Endothelial cell (in vitro differentiated cells): ENCODE results near the gene TOMM40L. TPM values are rescaled to one million over a fixed set of nuclear protein-coding genes. Genes with fewer than 3 reads are reported as not detected.

Source experiments
- DNase-seq: peaks from one replicate; pipeline ENCODE4 v3.0.0; 2021; ENCODE audit warnings: low spot score
- H3K27ac Mint-ChIP-seq: one replicate; pipeline ENCODE4 v1.8.0; 2021; ENCODE audit warnings: mixed read lengths, inconsistent platforms; ENCODE audit not compliant: unreplicated experiment
- H3K27me3 Mint-ChIP-seq: one replicate; pipeline ENCODE4 v1.8.0; 2021; ENCODE audit warnings: mild to moderate bottlenecking, moderate library complexity, mixed read lengths, inconsistent platforms; ENCODE audit not compliant: unreplicated experiment
- H3K36me3 Mint-ChIP-seq: one replicate; pipeline ENCODE4 v1.8.0; 2021; ENCODE audit warnings: mild to moderate bottlenecking, low read depth, mixed read lengths, inconsistent platforms; ENCODE audit not compliant: unreplicated experiment
- H3K4me1 Mint-ChIP-seq: one replicate; pipeline ENCODE4 v1.8.0; 2021; ENCODE audit warnings: mild to moderate bottlenecking, mixed read lengths, inconsistent platforms; ENCODE audit not compliant: unreplicated experiment
- H3K4me3 Mint-ChIP-seq: one replicate; pipeline ENCODE4 v1.8.0; 2021; ENCODE audit warnings: mild to moderate bottlenecking, mixed read lengths, inconsistent platforms; ENCODE audit not compliant: unreplicated experiment
- H3K9me3 Mint-ChIP-seq: one replicate; pipeline ENCODE4 v1.8.0; 2021; ENCODE audit warnings: mixed read lengths, inconsistent platforms; ENCODE audit not compliant: unreplicated experiment
- total RNA-seq: library from RNA; stranded (reverse); fragmentation: NEBNext Ultra II Directional; extraction: Animal tissue kit (Norgen Biotek cat#: 25700); gene quantifications from one replicate; pipeline ENCODE4 v1.2.1, GENCODE V29; 2021; ENCODE audit not compliant: unreplicated experiment
- TF ChIP-seq, protein P1 (sequence below): fragments of 200-600 bp; sonication (generic); IDR thresholded peaks from one replicate; pipeline ENCODE4 v1.5.0; 2021; ENCODE audit warnings: antibody characterized with exemption; ENCODE audit not compliant: unreplicated experiment

TOMM40L gene
- total RNA-seq, 1 donor from 2014 or later, result 22.0 TPM

DNA sequence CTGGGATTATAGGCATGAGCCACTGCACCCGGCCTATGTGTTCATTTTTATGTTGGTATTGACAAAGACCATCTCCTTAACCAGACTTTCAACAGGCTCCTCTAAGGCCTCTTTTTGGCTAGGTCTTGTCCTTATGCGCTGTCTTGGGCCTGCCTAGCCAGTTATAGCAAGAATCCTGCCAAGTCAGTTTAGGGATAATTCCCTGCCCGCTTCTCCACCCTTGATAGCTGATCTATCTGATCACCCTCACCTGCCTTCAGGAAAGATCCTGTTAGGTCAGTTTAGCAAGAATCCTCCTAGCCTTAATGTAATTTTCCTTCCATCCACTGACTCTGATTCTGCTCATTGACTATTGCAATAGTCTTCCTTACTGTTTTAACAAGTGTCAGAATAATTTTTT lies 46.2 kb upstream of the TOMM40L start:
- Mint-ChIP-seq H3K9me3 (no peaks in the 10 kb centered on the region), H3K4me3 (no peak overlapping the region), H3K27me3 (peaks cover 14% of the 10 kb centered on the region), H3K36me3 (peaks cover 18% of the 10 kb centered on the region), H3K27ac (no peak overlapping the region), H3K4me1 (peaks cover 30% of the 10 kb centered on the region)
- no peak for DNase-seq
- TF ChIP-seq, protein P1, sequence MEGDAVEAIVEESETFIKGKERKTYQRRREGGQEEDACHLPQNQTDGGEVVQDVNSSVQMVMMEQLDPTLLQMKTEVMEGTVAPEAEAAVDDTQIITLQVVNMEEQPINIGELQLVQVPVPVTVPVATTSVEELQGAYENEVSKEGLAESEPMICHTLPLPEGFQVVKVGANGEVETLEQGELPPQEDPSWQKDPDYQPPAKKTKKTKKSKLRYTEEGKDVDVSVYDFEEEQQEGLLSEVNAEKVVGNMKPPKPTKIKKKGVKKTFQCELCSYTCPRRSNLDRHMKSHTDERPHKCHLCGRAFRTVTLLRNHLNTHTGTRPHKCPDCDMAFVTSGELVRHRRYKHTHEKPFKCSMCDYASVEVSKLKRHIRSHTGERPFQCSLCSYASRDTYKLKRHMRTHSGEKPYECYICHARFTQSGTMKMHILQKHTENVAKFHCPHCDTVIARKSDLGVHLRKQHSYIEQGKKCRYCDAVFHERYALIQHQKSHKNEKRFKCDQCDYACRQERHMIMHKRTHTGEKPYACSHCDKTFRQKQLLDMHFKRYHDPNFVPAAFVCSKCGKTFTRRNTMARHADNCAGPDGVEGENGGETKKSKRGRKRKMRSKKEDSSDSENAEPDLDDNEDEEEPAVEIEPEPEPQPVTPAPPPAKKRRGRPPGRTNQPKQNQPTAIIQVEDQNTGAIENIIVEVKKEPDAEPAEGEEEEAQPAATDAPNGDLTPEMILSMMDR, result no peak

DNA sequence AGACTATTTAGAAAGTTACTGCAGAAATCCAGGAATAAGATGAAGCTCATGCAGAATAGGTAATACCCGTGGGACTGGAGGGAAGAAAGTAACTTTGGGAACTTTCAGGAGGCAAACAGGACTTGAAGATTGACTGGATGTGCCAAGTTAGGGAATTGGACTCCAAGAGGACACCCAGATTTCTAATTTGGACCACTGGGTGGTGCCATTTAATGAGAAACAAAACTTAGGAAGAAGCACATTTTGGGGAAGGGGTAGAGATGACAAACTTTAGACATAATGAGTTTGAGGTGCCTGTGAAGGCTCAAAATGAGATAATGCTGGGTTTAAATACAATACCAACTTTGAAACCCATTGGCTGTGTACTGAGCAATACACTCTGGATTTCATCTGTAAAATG lies 45.2 kb upstream of the TOMM40L start:
- peaks cover 35% of the 10 kb centered on the region for H3K4me1 Mint-ChIP-seq
- TF ChIP-seq, protein P1, result no peak
- H3K27ac Mint-ChIP-seq, result no peak overlapping the region
- peaks cover 12% of the 10 kb centered on the region for H3K27me3 Mint-ChIP-seq
- DNase-seq, result no peak
- no peaks in the 10 kb centered on the region for H3K9me3 Mint-ChIP-seq
- H3K36me3 Mint-ChIP-seq, result peaks cover 11% of the 10 kb centered on the region
- no peak overlapping the region for H3K4me3 Mint-ChIP-seq

DNA sequence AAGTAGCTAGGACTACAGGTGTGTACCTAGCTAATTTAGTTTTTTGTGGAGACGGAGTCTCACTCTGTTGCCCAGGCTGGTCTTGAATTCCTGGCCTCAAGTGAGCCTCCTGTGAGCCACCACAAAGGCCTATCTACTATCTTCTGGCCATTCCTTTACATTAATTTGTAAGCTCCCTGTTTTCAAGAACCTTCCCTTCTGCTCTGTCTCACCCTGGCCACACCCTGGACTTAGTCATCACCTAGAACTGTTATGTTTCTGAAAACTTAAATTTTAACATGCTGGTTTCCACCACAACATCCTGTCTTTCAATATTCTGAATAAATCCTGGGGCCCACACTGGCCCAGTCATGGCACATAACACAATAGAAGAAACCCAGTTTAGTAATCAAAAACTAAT lies 43.6 kb upstream of the TOMM40L start:
- peaks cover 2% of the 10 kb centered on the region for H3K27me3 Mint-ChIP-seq

GRCh38 chr1:161185282-161185682 lies 40.6 kb upstream of the TOMM40L start:
- Mint-ChIP-seq H3K27ac (peak overlapping the region; percentile 12), H3K27me3 (peaks cover 2% of the 10 kb centered on the region), H3K4me1 (peaks cover 45% of the 10 kb centered on the region), H3K36me3 (no peaks in the 10 kb centered on the region), H3K9me3 (no peaks in the 10 kb centered on the region), H3K4me3 (peak overlapping the region; percentile 5)
- TF ChIP-seq, protein P1, result no peak
- DNase-seq, result no peak

More for the DNA sequence above, 43.6 kb upstream of the TOMM40L start:
- Mint-ChIP-seq H3K4me3 (no peak overlapping the region), H3K4me1 (peaks cover 36% of the 10 kb centered on the region), H3K36me3 (no peaks in the 10 kb centered on the region), H3K27ac (no peak overlapping the region), H3K9me3 (no peaks in the 10 kb centered on the region)
- TF ChIP-seq, protein P1, result no peak
- DNase-seq, result no peak

DNA sequence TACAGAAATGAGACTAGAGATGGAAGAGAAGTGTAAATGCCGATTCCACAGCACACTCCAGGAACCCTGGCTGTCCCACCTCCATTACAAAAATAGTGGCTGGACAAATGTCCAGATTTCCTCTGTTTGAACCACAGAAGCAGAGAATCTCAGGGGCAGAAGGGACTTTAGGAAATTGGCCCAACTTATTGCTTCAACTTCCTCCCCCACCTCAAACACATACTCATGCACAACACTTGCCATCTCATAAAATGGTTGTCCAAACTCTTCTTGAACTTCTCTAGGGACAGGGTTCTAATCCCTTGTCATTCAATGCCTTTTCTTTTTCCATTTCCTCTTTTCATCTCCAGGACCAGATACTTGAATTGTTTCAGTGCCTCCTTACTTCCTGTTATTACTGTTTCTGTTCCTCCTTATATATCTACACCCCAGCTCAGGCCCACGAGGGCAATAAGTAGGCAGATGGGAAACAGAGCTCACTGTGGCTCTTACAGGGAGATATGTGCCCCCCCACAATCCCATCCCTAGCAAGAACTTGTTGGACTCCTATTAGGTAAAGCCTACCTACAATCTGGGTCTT lies 40.0 kb upstream of the TOMM40L start:
- Mint-ChIP-seq H3K4me1 (peaks cover 49% of the 10 kb centered on the region), H3K27ac (peak overlapping the region; percentile 14), H3K9me3 (no peaks in the 10 kb centered on the region), H3K27me3 (peaks cover 2% of the 10 kb centered on the region), H3K4me3 (peak overlapping the region; percentile 5), H3K36me3 (no peaks in the 10 kb centered on the region)
- DNase-seq, result no peak
- TF ChIP-seq, protein P1, result no peak
